Astrocyte of the cerebellum (primary cell): ENCODE measurements around the gene TIPARP.

Experiments used
- DNase-seq: peaks from one replicate; pipeline ENCODE4 v3.0.0-alpha.2; 2011; ENCODE audit warnings: low read depth
- H3K4me3 ChIP-seq: 2 replicates; pipeline ENCODE4 v1.5.1; 2011; ENCODE audit warnings: mild to moderate bottlenecking, low read depth, low read length, moderate library complexity
- CTCF ChIP-seq: IDR thresholded peaks from 2 replicates; pipeline ENCODE4 v1.5.1; 2012; ENCODE audit warnings: low read length, low read depth, moderate library complexity, mild to moderate bottlenecking; ENCODE audit errors: missing control alignments
- in situ Hi-C: cut with HindIII; loops from 2 replicates; pipeline ENCODE4 v1.10.0; 2017; ENCODE audit warnings: low sequenced_read_pairs

The TIPARP gene

GRCh38 chr3:156674911-156675829 lies 780 bp downstream of the TIPARP start:
- peak overlapping the region; percentile 92 for H3K4me3 ChIP-seq
- TF ChIP-seq CTCF, result peak; percentile 40
- in situ Hi-C loops, result loop anchor here (25.0 kb wide), 1 partner anchor 437 kb away; no protein-coding TSS in a partner anchor
- DNase-seq, result no peak

- peak overlapping the region; percentile 92 for H3K4me3 ChIP-seq
- TF ChIP-seq CTCF, result no peak
- DNase-seq, result peak; percentile 84
- in situ Hi-C loops, result loop anchor here (25.0 kb wide), 1 partner anchor 436 kb away; no protein-coding TSS in a partner anchor
Observed at GRCh38 chr3:156675830-156676767, 1.7 kb downstream of the TIPARP start.

GRCh38 chr3:156676768-156677479 lies 2.5 kb downstream of the TIPARP start:
- no peak for DNase-seq
- TF ChIP-seq CTCF, result no peak
- peak overlapping the region; percentile 92 for H3K4me3 ChIP-seq
- in situ Hi-C loops, result loop anchor here (25.0 kb wide), 1 partner anchor 435 kb away; no protein-coding TSS in a partner anchor

GRCh38 chr3:156677536-156677935 lies 3.1 kb downstream of the TIPARP start:
- in situ Hi-C loops, result loop anchor here (25.0 kb wide), 1 partner anchor 435 kb away; no protein-coding TSS in a partner anchor
- H3K4me3 ChIP-seq, result peak overlapping the region; percentile 92
- TF ChIP-seq CTCF, result no peak
- DNase-seq, result no peak

- no peak for DNase-seq
- TF ChIP-seq CTCF, result no peak
- H3K4me3 ChIP-seq, result no peak overlapping the region
- in situ Hi-C loops, result loop anchor here (25.0 kb wide), 1 partner anchor 434 kb away; no protein-coding TSS in a partner anchor
Observed at GRCh38 chr3:156678197-156678596, 3.8 kb downstream of the TIPARP start.
